ENCODE measurements around the gene MSI2.

The MSI2 gene

GRCh38 chr17:57608369-57609124, 352.2 kb downstream of the MSI2 start:
- no peak for ATAC-seq

GRCh38 chr17:57609125-57609877, 353.0 kb downstream of the MSI2 start:
- TF ChIP-seq ZNF8 (CRISPR knock-in tag; IDR thresholded peaks at IDR 0.05) (no peak), PATZ1 (CRISPR knock-in tag; IDR thresholded peaks at IDR 0.05; ENCODE audit: borderline replicate concordance) (no peak), GLIS3 (CRISPR knock-in tag; IDR thresholded peaks at IDR 0.05) (no peak), CSDC2 (CRISPR knock-in tag; IDR thresholded peaks at IDR 0.05) (no peak), ZNF565 (CRISPR knock-in tag; conservative IDR thresholded peaks at IDR 0.05; ENCODE audit: low read depth) (no peak), TCF4 (CRISPR knock-in tag; IDR thresholded peaks at IDR 0.05; ENCODE audit: borderline replicate concordance) (no peak), ISL1 (CRISPR knock-in tag; IDR thresholded peaks at IDR 0.05) (no peak), RARB (CRISPR knock-in tag; IDR thresholded peaks at IDR 0.05) (no peak), CREB5 (CRISPR knock-in tag; IDR thresholded peaks at IDR 0.05; ENCODE audit: low read depth) (no peak), ESRRG (CRISPR knock-in tag; IDR thresholded peaks at IDR 0.05) (no peak), TOX (CRISPR knock-in tag; IDR thresholded peaks at IDR 0.05; ENCODE audit: borderline replicate concordance) (no peak), SNAI2 (CRISPR knock-in tag; IDR thresholded peaks at IDR 0.05) (no peak)
- no peak for ATAC-seq

More at GRCh38 chr17:57608369-57609124, 352.2 kb downstream of the MSI2 start:
- TF ChIP-seq ZNF70 (CRISPR knock-in tag; IDR thresholded peaks at IDR 0.05) (no peak), ISL1 (CRISPR knock-in tag; IDR thresholded peaks at IDR 0.05) (no peak), CREB5 (CRISPR knock-in tag; IDR thresholded peaks at IDR 0.05; ENCODE audit: low read depth) (no peak), RARB (CRISPR knock-in tag; IDR thresholded peaks at IDR 0.05) (no peak), CSRNP3 (CRISPR knock-in tag; IDR thresholded peaks at IDR 0.05) (no peak), SNAI2 (CRISPR knock-in tag; IDR thresholded peaks at IDR 0.05) (no peak), TOX (CRISPR knock-in tag; IDR thresholded peaks at IDR 0.05; ENCODE audit: borderline replicate concordance) (no peak), ZFP3 (CRISPR knock-in tag; IDR thresholded peaks at IDR 0.05) (no peak), TCF4 (CRISPR knock-in tag; IDR thresholded peaks at IDR 0.05; ENCODE audit: borderline replicate concordance) (no peak), BACH2 (CRISPR knock-in tag; IDR thresholded peaks at IDR 0.05; ENCODE audit: borderline replicate concordance) (no peak), ESRRG (CRISPR knock-in tag; IDR thresholded peaks at IDR 0.05) (no peak), CSDC2 (CRISPR knock-in tag; IDR thresholded peaks at IDR 0.05) (no peak), TSHZ2 (CRISPR knock-in tag; IDR thresholded peaks at IDR 0.05) (no peak), ZNF565 (CRISPR knock-in tag; conservative IDR thresholded peaks at IDR 0.05; ENCODE audit: low read depth) (no peak)

GRCh38 chr17:57609878-57610270, 353.6 kb downstream of the MSI2 start:
- ATAC-seq = no peak
- TF ChIP-seq ARNTL (CRISPR knock-in tag; IDR thresholded peaks at IDR 0.05; ENCODE audit: borderline replicate concordance, low read depth) = no peak
- TF ChIP-seq ZNF8 (CRISPR knock-in tag; IDR thresholded peaks at IDR 0.05) = no peak
- no peak for TF ChIP-seq CREB5 (CRISPR knock-in tag; IDR thresholded peaks at IDR 0.05; ENCODE audit: low read depth)
- TF ChIP-seq OSR1 (CRISPR knock-in tag; IDR thresholded peaks at IDR 0.05) = no peak
- TF ChIP-seq RARB (CRISPR knock-in tag; IDR thresholded peaks at IDR 0.05) = no peak
- TF ChIP-seq ZNF70 (CRISPR knock-in tag; IDR thresholded peaks at IDR 0.05) = no peak
- TF ChIP-seq ZNF565 (CRISPR knock-in tag; conservative IDR thresholded peaks at IDR 0.05; ENCODE audit: low read depth) = no peak
- TF ChIP-seq ISL1 (CRISPR knock-in tag; IDR thresholded peaks at IDR 0.05) = no peak
- no peak for TF ChIP-seq TSHZ2 (CRISPR knock-in tag; IDR thresholded peaks at IDR 0.05)
- TF ChIP-seq ZFP3 (CRISPR knock-in tag; IDR thresholded peaks at IDR 0.05) = no peak
- TF ChIP-seq BACH2 (CRISPR knock-in tag; IDR thresholded peaks at IDR 0.05; ENCODE audit: borderline replicate concordance) = no peak
